DMS153 treated with DMSO at 0.1 percent for 48 hours (cell line): Measurements from ENCODE around the gene ATP1B3.
A peak's percentile ranks its signal among the peaks of the same experiment; 100 is the strongest.
"Not testable (repeated sequence)": the region's sequence is repeated elsewhere in the genome, so short reads cannot be mapped to it uniquely, and the experiment has no call there.

Experiments
- DNase-seq: peaks from one replicate; lab custom pipeline; 2025; ENCODE audit not compliant: unreplicated experiment; lab: John Stamatoyannopoulos, UW

Gene ATP1B3

DNA sequence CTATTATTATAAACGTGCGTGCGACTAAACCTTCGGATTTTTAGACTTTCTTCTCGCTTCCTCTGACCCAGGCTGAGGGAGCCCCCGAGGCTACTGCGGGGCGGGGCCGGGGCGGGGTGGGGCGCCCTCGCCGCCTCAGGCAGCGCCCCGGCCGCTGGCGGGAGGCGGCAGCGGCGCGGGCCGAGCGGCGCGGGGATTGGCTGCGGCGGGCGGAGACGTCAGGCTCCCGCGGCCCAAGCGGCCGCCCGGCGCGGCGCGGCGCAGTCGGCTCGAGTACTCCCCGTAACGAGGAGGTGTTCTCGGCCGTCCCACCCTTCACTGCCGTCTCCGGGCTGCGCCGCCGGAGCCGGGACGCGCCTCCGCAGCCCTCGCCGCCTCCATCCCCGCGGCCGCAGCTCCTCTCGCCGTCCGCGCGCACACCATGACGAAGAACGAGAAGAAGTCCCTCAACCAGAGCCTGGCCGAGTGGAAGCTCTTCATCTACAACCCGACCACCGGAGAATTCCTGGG is at the start of gene ATP1B3:
Gene ATP1B3 (plus strand): TSS at position 263 of the 510 bp plus-strand sequence. CDS start 159 bp downstream, at position 422.
- DNase-seq: peak; percentile 76

DNA sequence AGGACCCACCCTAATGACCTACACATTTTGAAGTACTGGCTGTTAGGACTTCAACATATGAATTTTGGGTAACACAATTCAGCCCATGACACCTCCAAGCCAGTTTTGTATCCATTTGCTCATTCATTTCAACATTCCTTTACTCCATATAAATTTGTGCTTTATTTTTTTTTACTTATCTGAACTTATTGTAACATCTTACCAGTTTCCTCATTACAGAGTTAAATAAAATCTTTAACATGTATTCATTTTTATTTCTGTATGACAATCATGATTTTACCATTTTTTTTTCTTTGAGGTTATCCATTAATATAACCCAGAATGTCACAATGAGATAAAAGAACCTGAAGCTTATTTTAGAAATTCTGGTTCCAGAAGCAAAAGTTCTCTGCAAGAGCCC is 48.0 kb upstream of the ATP1B3 start:
- no peak for DNase-seq

DNA sequence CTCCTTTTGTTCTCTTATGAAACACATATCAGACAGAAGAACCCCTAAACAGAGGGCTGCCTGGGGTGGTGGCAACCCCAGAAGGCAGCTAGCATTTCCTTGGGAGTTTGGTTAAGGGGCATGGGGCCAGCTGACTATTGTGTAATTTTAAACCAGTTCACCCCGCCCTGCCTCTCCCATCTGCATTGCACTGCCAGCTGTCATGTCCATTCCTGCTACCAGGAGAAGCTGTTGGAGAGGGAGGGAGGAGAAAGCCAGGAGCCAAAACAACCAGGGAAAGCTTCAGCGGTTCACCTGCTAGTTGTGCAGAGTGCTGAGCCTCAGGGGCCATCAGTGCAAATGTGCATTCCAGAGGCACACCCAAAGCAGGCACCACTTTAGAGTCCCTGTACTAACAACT is 47.6 kb upstream of the ATP1B3 start:
- no peak for DNase-seq

DNA sequence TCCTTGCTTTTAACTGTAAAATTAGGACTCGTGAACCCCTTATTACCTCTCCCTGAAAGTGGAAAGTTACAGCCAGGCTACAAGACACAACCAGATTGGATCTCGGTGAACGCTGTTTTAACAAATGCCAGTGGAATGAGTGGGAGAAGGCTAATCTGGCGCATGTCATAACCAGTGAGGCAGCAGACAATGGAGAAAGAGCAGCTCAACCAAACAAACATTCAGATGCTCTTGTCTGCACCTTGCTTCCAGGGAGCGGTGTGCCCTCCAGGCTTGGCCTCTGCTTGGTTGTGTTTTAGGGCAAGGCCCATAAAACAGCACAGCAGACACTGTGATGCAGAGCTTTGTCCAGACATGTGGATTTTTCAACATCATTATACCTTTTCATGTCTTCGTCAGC is 45.9 kb upstream of the ATP1B3 start:
- DNase-seq: no peak

DNA sequence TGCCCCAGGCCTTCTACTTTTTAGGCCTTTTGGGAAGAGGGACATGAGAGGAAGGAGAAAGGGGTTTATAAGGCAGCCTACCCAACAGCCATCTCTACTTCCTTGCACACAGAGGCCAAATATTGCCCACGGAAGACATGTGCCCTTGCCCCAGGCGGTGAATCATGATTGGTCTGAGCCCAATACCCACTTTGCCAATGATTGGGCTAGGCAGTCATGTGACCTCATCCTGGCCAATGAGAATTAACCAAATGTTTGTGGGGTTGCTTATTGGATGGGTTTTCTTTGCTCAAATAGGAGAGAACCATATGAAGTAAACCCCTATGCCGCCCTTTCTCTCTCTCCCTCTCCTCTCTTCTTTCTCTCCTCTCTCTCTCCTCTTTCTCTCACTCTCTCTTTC is 42.2 kb upstream of the ATP1B3 start:
- no peak for DNase-seq

DNA sequence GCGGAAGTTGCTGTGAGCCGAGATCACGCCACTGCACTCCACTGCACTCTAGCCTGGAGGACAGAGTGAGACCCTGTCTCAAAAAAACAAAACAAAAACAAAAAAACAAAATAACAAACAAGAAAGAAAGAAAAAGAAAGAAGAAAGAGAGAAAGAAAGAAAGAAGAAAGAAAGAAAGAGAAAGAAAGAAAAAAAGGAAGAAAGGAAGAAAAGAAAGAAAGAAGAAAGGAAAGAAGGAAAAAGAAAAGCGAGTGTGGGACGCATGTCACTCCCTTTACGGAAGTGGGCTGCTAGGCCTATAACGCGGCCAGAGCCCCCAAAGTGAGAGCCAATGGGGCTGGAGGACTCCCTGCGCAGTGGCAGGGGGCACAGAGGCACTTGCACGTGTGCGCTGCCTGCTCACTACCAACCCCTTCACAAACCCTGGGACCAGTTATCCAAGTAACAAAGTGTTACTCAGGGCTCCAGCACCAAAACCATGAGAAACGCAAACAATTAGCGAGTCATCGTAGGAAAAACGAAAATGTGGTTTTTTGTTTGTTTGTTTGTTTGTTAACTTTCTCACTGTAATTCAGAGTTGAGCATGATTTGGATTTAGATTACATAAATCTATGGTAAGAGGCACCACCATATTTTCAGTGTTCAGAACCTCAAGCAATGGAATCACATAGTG is 40.8 kb upstream of the ATP1B3 start:
- DNase-seq: no peak

DNA sequence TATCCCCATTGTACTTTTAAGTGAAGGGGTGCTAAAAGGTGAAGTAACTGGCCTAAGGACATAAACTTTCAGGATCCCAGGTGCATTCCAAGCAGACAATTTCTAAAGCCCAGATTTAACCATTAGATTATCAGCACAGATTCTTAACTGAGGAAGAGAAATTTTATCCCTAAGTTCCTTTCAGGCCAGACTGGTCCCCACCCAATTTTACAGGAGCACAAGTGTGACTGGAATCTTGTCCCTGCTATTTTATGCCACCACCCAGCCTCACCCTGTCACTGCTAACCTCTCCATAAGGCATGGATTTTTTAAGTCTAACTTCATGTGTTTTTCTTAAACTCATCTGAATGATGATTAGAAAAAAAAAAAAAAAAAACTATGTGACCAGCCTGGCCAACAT is 37.1 kb upstream of the ATP1B3 start:
- no peak for DNase-seq

DNA sequence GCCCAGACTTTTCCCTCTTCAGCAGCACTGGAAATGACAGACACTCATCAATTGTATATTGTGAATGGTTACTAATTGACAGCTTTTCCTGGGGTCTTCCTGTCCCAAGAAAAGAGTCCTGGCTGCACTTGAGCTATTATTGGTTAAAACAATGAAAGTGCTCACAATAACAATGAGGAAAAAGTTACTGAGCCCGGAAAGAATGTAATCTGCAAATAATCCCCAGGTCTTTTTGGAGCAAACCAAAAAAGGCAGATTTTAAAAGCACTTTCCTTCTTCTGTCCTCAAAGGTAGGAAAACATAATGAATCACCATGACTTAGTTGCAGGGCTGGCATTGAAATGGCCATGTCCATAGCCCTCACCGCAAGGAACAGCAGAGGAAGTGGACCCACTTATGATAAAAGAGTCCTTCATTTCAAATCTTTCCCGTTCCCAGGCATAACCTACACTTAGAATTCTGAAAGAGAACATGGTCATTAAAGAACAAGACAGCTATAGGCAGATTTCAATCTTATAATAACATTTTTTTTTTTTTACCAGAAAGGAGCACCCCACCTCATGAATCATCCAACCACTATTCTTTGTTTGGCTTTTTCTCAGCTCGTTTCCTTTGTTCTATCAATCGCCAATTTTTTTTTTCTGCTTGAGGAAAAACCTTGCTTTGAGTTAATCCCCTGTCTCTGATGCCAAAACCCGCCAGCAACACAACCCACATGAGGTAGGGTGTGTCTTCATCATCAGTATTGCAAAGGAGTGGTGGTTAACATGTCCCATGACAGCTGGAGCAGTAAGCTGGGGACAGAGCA is 35.5 kb upstream of the ATP1B3 start:
- no peak for DNase-seq

DNA sequence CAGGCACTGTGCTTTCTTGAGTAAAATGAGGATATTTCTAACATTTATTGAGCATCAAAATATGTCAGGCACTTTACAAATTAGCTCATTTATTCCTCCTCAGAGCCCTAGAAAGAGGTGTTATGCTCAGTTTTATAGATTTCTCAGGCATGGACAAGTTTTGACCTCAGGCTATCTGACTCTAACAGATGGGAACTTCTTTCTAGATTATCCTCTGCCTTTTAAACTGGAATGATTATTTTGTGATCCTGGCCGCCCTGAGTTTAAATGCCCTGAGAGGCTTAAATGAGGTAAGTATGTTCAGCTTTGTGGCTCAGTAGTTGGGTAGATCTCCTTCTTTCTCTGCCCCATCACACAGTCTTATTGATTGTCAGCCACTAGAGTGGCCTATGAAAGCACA is 32.3 kb upstream of the ATP1B3 start:
- no peak for DNase-seq

DNA sequence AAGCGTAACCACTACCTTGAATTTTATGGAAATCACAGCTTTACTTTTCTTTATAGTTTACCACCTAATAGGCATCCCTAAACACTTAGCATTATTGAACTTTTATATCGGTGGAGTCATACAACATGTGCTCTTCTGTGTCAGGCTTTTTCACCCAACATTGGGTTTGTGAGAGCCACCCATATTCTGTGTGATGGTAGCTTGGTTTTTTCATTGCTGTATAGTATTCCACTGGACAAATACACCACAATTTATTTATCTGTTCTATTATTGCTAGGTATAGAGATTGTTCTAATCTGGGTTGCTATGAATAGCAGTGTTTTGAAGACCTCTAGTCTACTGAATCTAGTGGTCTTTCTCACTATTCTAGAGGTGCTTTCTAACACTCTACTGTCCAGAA is 31.6 kb upstream of the ATP1B3 start:
- no peak for DNase-seq

DNA sequence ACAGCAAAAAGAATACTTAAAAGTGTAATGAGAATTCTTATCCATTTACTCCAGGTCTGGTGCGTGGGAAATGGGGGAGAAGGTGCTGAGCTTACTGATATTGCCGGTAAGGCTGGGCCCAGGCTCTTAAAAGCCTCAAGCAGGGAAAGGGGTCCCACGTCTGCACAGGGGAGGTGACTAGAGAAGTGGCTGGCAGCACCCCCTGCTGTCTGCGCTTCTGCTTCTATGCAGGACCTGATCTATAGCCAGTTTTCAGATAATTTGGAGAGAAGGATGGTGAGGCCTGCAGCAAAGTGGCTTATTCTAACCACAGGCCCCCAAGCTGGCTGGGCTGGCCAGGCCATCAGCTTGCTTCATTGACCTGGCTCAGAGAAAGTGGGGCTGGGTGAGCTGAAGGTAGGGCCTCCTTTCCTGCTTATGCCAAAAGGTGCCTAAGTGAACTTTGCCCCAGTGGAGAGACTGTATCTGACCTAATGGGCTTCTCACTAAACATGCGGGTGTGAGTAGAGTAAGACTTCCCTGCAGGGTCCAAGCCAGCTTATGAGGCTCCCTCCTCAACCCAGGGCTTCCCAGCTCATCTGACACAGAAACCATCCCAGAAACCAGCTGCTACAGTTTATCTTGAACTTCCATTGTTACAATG is 30.9 kb upstream of the ATP1B3 start:
- no peak for DNase-seq

DNA sequence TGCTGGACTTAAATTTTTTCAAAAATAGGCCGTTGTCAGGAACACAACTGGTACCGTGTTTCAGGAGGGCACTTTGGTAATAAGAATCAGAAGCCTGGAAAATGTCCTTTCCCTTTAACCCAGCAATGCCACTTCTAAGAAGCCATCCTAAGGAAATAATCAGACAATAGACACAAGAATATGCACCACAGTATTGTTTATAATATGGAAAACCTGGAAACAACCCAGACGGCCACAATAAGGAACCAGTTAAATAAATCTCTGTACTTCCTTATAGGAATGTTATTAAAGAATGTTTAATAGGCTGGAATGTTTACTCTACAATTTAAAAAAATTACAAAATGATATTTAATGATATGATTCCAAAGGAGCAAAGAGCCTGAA is 30.4 kb upstream of the ATP1B3 start:
- no peak for DNase-seq

DNA sequence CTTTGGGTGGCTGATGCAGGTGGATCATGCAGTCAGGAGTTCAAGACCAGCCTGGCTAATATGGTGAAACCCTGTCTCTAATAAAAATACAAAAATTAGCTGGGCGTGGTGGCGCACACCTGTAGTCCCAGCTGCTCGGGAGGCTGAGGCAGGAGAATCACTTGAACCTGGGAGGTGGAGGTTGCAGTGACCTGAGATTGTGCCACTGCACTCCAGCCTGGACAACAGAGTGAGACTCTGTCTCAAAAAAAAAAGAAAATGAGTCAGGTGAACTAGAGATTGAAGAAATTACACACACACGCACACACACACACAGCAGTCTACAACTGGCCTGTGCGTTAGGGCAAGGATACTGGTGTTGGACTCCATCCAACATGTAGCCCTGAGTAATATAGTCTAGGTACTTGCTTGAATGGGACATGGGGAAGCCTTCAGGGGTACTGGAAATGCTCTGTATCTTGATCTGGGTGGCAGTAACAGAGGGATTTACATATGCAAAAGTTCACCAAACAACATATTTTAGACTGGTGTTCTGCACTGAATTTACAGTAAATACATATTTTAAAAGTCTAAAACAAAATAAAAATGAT is 28.2 kb upstream of the ATP1B3 start:
- not testable (repeated sequence) for DNase-seq

DNA sequence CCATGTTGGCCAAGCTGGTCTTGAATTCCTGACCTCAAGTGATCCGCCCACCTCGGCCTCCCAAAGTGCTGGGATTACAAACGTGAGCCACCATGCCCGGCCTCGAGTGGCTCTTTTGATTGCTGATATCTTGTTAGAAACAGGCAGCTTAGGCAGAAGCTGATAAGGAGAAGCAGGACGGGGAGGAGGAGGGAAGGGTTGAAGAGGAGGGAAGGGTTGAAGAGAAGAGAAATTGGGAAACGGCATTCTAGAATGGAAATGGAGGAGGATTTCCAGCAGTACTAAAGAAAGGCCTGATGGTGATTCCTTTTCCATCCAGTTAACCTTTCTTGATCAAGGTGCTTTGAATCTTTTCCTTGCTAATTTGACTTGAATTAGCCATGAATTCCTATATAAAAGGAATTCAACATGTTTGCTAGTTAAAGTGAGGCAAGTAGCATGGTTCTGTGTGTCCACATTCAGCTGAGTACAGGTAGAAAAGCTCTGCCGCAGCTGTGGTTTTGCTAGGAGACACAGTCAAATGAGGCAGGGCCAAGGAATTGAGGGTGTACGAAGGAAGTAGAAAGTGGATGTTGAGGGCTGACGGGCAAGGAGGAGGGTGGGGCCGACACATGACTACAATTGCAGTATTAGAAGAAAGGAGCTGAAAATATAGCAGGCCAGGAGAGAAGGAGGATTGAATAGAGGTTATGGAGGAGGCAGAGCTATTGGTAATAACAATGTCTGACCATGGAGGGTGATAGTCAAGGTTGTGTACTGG is 27.2 kb upstream of the ATP1B3 start:
- DNase-seq: no peak

DNA sequence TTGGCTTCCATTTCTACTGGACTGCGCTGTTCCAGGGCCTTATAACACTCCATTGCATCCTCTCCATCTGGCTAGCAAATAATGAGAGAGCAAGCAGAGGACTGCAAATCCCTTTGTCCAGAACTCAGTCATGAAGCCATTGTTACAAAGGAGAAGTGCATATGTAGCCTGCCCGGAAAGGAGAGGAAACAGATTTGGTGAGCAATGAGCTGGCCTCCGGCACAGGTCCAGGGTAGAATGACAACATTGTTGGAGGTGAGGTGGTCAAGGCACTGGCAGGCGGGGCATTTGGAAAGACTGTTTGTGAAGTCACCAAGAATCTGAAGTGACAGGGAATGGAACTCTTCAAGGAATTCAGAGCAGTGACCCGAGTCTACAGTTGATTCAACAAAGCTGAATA is 25.0 kb upstream of the ATP1B3 start:
- DNase-seq: no peak

DNA sequence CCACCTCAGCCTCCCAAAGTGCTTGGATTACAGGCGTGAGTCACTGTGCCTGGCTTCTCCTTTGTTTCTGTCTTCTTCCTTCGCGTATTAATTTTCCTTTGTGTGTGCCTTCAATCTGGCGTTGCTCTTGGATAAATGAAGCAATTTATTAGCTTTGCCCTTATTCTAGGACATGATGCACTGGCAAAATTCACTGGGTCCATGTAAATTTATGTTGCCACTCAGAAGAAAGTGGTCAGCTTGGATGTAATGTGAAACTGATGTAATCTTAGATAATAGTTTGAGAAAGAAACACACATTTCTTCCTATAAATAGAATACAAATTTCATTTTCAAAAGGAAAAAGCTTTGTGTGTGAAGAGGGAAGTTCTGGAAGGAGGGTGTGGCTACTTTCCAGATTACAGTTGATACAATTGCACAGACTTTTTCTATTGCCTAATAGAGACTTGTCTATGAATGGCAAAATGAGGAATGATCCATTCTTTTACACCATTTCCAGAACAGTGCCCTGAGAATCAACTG is 23.3 kb upstream of the ATP1B3 start:
- DNase-seq: no peak

DNA sequence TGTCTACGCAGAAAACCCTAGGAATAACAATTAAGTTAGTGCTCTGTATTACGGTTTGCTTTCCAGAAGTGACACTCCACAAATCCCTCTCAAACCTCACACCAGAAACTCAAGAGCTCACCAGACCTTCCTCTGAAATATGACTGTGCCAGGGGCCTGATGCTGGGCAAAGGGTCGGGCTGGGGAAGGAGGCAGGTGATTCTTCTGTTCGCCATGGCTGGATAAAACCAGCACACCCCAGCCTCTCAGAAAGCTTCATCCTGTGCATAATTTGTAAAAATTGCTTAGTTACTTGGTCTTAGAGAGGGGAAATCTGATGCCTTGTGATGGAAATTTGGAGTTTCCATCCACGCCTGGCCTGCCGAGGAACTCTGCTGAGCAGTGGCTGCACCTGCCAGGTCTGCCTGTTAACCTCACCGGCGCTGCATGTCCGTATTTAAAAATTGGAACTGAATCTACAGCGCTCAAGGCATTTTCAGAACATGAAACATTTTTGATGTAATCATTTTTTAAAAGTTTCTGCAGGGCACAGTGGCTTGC is 22.7 kb upstream of the ATP1B3 start:
- DNase-seq: no peak

DNA sequence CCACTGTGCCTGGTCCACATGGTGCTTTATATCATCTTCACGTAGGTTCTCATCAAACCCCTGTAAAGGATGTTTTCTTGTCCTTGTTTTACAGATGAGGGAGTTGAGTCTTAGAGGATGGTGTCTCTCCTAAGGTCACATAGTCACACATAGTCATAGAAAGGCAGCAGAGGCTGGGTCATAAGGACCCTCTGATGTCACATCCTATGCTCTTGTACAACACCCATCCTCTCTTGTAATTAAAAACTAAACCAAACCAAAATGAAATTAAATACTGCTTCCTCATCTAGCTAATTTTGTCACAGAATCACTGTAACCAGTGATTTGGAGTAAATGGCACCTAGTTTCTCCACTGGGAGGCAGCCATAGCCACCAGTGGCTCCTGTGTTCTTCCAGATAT is 21.8 kb upstream of the ATP1B3 start:
- no peak for DNase-seq

DNA sequence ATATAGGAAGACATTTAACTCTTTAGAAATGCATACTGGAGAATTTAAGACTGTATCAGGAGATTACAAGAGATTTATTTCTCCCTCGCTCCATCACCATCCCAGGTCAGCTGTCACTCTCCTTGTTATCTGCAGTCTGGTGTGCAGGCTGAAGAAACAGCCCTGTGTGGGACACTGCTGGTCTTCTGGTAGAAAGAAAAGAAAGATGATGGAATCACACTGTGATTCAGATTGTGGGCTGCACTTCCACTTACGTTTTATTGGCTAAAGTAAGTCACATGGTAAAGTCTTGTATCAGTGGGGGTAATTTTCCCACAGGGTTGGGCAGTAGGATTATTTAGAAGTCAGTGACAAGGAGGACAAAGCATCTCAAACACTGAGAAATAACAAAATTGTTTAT is 18.1 kb upstream of the ATP1B3 start:
- DNase-seq: no peak

DNA sequence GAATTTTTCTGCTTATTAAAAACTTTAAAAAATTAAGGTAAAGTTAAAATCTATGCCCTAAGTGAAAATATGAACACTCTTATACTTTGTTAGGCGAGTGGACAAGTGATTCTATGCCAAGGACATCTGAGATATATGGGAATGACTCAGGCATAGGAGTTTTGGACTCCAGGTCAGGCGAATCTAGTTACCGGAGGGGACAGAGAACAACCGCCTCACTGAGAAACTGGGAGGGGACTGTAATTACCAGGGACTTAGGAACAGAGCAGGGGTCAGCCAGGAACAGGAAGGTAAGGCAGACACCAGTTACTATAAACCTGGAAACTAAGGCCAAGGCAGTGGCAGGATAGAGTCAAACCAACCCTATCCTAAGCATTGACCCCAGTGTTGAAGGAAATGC is 16.8 kb upstream of the ATP1B3 start:
- DNase-seq: no peak
